GM13976 (cell line): ENCODE data around the gene HNRNPK.

Experiments used
- DNase-seq: peaks from one replicate; pipeline ENCODE4 v3.0.0; 2012; ENCODE audit warnings: low spot score
- CTCF ChIP-seq: IDR thresholded peaks from 2 replicates; pipeline ENCODE4 v1.5.1; 2012; ENCODE audit warnings: borderline replicate concordance, mild to moderate bottlenecking; ENCODE audit not compliant: insufficient read depth; ENCODE audit errors: extremely low read depth, missing control alignments, control extremely low read depth
- in situ Hi-C: fragments of 300-500 bp; cut with MboI; formaldehyde crosslinking; loops from one replicate; pipeline ENCODE4 v1.12.0; 2022; ENCODE audit warnings: low sequenced_read_pairs, mixed read lengths, inconsistent platforms; ENCODE audit not compliant: unreplicated experiment

Gene HNRNPK

GRCh38 chr9:83919111-83919510 is 60.9 kb downstream of the HNRNPK start:
- DNase-seq = no peak
- in situ Hi-C loops = loop anchor here (10.0 to 25.0 kb wide), 2 partner anchors 304 to 582 kb away; no protein-coding TSS in a partner anchor
- no peak for TF ChIP-seq CTCF
